Stimulated activated CD4-positive, alpha-beta T cell treated with anti-CD3 and anti-CD28 coated beads, TNF-alpha, amount 100 ng/mL, for 4 hours (primary cell): Measurements from ENCODE around the gene SMG1.
A peak's percentile ranks its signal among the peaks of the same experiment; 100 is the strongest.
"Not testable (repeated sequence)": the region's sequence is repeated elsewhere in the genome, so short reads cannot be mapped to it uniquely, and the experiment has no call there.

Experiments used
- DNase-seq, 3 experiments: peaks; one replicate each; pipeline ENCODE4 v3.0.0-alpha.2; 2020; ENCODE audit warnings: low read depth in 3 of 3

Gene SMG1

DNA sequence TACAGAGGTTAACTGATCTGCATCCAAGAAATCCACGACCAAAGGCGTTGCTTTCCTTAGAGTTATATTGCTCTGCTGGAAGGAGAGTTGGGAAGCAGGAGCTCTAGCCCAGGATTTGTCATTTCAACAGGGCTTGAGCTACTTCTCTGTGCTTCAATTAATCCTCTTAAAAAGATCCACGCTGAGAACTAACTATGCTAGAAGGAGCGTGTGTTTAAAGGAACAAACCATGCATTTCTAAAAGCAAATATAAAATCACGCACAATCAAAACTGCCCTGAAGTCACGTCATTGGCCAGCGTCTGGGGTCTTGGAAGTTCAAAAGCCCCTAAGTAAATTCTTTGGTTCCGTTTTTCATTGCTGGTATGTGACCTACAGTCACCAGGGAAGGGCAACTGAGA is 125.9 kb downstream of the SMG1 start:
- DNase-seq, result no peak

- DNase-seq, result no peak
Observed at GRCh38 chr16:18799500-18799899, 126.7 kb downstream of the SMG1 start.

- no peak for DNase-seq
Observed at GRCh38 chr16:18797746-18798145, 128.5 kb downstream of the SMG1 start.

DNA sequence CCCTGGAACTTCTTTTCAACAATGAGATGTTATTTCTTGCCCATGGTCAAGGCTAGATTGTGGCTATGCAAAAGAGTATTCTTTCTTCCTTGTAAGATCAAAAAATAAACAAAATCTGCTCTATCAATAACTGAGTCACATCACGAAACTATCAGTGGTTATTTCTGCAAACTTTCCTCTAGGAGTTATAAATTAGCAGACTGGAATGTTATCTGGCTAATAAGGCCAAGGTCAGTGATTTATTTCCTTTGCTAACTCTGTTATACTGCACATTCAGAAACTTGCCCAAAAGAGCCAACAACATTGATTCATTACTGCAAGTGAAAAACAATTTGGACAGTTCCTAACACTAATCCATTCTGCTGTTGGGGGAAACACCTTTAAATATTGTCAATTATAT is 129.8 kb downstream of the SMG1 start:
- no peak for DNase-seq

GRCh38 chr16:18792836-18793433 is 133.3 kb downstream of the SMG1 start:
- DNase-seq, result no peak

DNA sequence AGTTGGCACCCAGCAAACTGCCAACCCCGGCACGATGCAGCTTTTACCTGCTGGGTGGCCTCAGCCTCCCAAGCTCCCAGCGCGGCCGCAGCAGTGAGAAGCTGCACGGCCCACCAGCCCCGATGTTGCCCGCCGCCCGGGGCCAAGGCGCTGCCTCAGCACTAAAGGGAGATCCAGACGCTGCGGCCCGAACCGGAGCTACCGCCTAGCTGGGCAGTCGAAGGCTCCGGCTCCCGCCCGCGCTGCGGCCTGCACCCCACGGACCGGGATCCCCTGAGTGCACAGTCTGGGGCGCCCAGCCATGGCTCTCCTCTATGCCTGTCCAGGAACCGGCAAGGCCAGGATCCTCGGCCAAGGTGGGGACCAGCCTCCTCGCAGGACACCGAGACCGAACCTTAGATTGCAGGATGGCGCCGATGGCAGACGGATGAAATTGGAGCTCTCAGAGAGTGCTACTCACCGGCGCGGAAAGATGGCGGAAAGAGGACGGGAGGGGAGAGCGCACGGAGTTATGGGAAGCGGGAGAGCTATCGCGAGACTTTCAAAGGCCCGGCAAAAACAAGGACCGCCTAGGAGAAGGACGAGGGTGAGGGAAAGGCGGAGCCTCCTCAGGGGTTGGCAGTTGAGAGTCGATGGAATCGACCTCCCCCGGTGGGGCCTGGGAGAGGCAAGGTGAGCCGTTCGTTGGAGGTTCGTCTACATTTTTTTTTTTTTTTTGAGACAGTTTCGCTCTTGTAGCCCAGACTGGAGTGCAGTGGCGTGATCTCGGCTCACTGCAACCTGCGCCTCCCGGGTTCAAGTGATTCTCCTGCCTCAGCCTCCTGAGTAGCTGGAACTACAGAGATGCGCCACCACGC is 136.1 kb downstream of the SMG1 start, which contains the start of gene RPS15A:
Gene RPS15A (minus strand): TSS at position 485 of the 857 bp plus-strand sequence. CDS start 1,221 bp downstream, outside the sequence.
- DNase-seq, result peak; percentile 70 to 90 (median 84)

DNA sequence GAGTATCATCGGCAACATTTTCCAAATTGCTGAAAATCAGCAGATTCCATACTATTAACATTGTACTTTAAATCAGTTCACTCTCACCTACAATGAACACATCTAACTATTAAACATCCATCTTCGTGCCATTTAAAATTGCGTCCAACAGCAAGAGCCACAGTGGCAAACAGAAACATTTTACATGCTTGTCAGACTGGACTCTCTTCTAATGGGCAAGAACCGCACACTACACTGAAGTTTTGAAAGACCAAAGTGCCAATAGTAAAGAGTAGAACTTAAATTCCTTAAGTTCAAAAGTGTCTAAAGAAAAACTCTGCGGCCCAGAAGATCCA is 136.7 kb downstream of the SMG1 start:
- DNase-seq, result no peak

DNA sequence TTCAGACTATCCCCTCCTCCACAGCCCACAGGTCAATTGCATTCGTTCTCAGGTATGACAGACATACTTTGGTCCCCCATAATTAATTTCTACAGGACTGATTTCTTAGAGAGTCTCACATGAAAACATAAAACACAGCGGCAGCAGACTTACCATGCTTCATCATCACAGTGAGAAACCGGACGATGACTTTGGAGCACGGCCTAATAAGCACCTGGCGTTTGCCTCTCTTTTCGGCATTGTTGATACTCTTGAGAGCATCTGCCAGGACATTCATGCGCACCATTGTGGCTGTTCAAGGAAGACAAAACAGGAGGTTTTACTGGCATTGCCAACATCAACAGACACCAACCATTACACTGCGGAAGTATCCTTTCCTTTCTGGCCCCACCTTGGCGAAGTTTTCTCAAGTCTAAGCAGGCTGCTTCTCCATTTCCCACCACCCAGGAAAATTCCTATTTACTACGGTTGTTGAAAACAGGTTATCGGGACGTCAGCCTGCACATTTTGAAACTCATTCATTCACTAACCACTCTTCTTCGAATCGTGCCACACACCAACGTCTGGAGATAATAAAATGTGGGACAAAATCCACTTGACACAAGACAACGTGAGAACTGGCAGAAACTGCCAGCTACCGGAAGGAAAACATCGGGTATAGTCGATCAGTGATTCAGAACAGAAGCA is 137.2 kb downstream of the SMG1 start:
- no peak for DNase-seq

DNA sequence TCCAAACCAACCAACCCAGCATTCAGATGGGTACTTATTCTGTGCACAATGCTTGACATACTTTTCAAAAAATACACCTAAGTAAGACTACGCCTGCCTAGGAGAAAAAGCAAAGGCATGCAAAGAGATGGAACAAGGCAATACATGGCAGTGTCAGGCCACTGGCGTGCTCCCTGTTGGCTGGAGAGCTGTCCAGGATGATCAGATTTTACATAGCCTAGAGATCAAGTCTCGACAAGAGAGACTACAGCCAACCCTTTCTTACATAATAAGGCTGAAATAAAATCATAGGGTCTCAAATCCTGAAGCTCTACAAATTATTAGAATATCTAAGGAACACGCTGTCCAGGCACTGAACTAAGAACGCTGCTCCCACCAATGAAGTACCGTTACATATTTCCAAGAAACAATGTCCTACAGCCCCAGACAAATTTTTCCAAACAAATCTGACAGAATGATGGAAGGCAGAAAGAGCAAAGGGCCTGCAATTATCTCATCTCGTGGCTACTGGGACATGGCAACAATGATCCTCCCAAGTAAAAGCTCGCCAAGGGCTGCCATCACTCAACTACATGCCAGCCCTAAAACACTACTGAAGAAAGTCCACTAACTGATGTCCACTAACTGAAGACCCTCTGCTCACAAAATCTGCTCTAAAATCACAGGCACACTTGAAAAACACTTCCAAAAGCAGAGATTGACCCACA is 141.1 kb downstream of the SMG1 start:
- DNase-seq, result no peak

- no peak for DNase-seq
Observed at GRCh38 chr16:18783430-18784341, 142.5 kb downstream of the SMG1 start.

DNA sequence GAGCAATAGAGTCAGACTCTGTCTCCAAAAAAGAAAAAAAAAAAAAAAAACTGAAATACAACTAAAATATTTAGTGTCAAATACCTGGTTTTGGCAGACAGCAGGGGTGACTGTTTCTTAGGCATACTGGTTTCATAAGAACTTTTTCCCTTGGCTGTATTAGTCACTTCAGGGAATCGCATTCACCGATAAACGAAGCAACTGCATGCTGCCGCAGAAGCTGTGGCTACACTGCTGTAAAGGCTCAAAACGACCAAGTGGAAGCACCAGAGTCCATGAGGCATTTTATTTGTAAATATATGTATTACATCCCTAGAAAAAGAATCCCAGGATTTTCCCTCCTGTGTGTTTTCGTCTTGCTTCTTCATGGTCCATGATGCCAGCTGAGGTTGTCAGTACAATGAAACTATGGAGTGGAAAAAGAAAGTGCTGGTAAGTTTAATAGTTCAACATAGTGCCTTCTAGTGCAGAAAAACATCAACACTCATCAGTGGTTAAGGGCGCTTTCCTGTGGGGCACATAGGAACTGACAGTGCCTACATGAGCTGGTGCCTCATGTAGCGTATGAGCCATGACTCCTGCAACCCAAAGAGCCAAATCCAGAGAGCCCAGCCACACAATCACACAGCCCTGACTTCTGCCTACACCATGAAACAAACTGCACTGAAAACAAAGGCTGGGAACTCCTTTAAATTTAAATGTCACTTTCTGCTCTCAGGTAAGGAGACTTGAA is 143.3 kb downstream of the SMG1 start:
- DNase-seq, result no peak

- DNase-seq, result not testable (repeated sequence)
Observed at GRCh38 chr16:18781232-18781631, 145.0 kb downstream of the SMG1 start.

- DNase-seq, result not testable (repeated sequence)
Observed at GRCh38 chr16:18780460-18781026, 145.7 kb downstream of the SMG1 start.

DNA sequence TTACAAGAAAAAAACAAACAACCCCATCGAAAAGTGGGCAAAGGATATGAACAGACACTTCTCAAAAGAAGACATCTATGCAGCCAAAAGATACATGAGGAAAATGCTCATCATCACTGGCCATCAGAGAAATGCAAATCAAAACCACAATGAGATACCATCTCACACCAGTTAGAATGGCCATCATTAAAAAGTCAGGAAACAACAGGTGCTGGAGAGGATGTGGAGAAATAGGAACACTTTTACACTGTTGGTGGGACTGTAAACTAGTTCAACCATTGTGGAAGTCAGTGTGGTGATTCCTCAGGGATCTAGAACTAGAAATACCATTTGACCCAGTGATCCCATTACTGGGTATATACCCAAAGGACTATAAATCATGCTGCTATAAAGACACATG is 148.5 kb downstream of the SMG1 start:
- not testable (repeated sequence) for DNase-seq

GRCh38 chr16:18776334-18776733 is 149.9 kb downstream of the SMG1 start:
- not testable (repeated sequence) for DNase-seq

DNA sequence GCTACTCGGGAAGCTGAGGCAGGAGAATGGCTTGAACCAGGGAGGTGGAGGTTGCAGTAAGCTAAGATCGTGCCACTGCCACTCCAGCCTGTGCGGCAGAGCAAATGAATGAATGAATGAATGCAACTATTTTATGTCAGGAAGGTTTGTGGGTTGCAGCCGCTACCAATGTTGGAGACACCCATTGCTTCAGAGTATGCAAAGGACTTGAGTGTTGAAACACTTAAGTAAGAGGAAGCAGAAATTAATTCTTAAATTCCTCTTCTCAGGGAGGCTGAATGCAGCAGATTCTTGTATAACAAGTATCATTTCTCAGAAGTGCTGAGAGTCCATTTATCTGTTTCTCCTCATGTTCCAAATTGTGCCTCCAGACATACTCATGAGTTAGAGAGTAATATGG is 151.6 kb downstream of the SMG1 start:
- DNase-seq, result not testable (repeated sequence)

DNA sequence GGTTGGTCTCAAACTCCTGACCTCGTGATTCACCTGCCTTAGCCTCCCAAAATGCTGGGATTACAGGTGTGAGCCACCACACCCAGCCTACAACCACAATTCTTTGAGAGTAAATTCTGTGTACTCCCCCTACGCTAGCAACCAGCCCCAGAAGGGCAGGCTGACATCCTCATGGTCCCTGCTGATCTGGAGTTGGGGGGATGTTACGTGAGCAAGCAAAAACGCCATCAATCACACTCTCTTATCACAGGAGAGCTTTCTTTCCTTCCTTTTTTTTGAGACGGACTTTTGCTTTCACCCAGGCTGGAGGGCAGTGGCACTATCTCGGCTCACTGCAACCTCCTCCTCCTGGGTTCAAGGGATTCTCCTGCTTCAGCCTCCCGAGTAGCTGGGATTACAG is 154.0 kb downstream of the SMG1 start:
- DNase-seq, result not testable (repeated sequence)

- not testable (repeated sequence) for DNase-seq
Observed at GRCh38 chr16:18770336-18770962, 155.8 kb downstream of the SMG1 start.

- DNase-seq, result not testable (repeated sequence)
Observed at GRCh38 chr16:18767217-18767616, 159.0 kb downstream of the SMG1 start.
